HCT116 (cell line): ENCODE results near the gene USP31. TPM values are rescaled to one million over a fixed set of nuclear protein-coding genes. Genes with fewer than 3 reads are reported as not detected.

Experiments
- ATAC-seq: fragments of 200-7000 bp; cut with Tn5 transposase; 2 replicates; pipeline ENCODE4 v1.9.1; 2020; ENCODE audit warnings: mild to moderate bottlenecking, moderate library complexity
- BruUV-seq: library from RNA; stranded (reverse); fragments of 400-500 nt; replicated peaks from 2 replicates; lab custom pipeline; 2021; lab: Mats Ljungman, UMichigan
- CTCF ChIA-PET: fragments of 300-600 bp; sonication (Branson Sonifier 250); formaldehyde crosslinking; loops from one replicate; lab custom pipeline; 2021; ENCODE audit warnings: antibody characterized with exemption; lab: Charles Lee
- POLR2A ChIA-PET: fragments of 300-600, 350-600 bp; sonication (Branson Sonifier 250); formaldehyde crosslinking; loops from one replicate; lab custom pipeline; 2021; ENCODE audit warnings: antibody characterized with exemption; lab: Charles Lee
- RAD21 ChIA-PET, 2 experiments: fragments of 300-600 bp; sonication (Branson Sonifier 250); formaldehyde crosslinking; loops; one replicate each; lab custom pipeline; 2023; ENCODE audit warnings: low total read pairs in 2 of 2; ENCODE audit not compliant: uncharacterized antibody in 2 of 2, unreplicated experiment in 2 of 2, low non-redundant PET in 1 of 2; lab: Charles Lee
- DNase-seq: peaks from one replicate; pipeline ENCODE4 v3.0.0-alpha.2; 2010; ENCODE audit warnings: low read depth, low spot score
- H2AFZ ChIP-seq: fragments of 200-600 bp; shearing (Covaris generic), sonication (generic); 2 replicates; pipeline ENCODE4 v1.6.1; 2017; ENCODE audit warnings: low read depth, mixed run types, mixed read lengths, antibody characterized with exemption, low read length; ENCODE audit not compliant: poor library complexity, severe bottlenecking
- H3K27ac ChIP-seq: 2 replicates; pipeline ENCODE4 v1.5.1; 2012; ENCODE audit warnings: low read depth, low read length
- H3K27me3 ChIP-seq: fragments of 200-600 bp; sonication (generic); 2 replicates; pipeline ENCODE4 v1.6.1; 2016; ENCODE audit warnings: mixed run types, low read length, mixed read lengths; ENCODE audit not compliant: insufficient read depth
- H3K36me3 ChIP-seq, 2 experiments: fragments of 200-500 bp in 1 of 2; fragments of 200-600 bp in 1 of 2; sonication (Bioruptor generic) in 1 of 2; sonication (generic) in 1 of 2; 2 replicates each; pipeline versions ENCODE4 v1.5.1 to v1.6.1; 2014 to 2016; ENCODE audit warnings: low read length in 2 of 2, inconsistent platforms in 1 of 2, mixed read lengths in 1 of 2, mixed run types in 1 of 2; ENCODE audit not compliant: insufficient read depth in 2 of 2, control insufficient read depth in 1 of 2
- H3K4me1 ChIP-seq, 2 experiments: fragments of 200-600 bp in 1 of 2; sonication (generic) in 1 of 2; 2 replicates each; pipeline versions ENCODE4 v1.5.1 to v1.6.1; 2012 to 2017; ENCODE audit warnings: low read length in 2 of 2, inconsistent platforms in 1 of 2, mild to moderate bottlenecking in 1 of 2, mixed read lengths in 1 of 2, mixed run types in 1 of 2, moderate library complexity in 1 of 2; ENCODE audit not compliant: insufficient read depth in 2 of 2, control insufficient read depth in 1 of 2
- H3K4me2 ChIP-seq: fragments of 200-600 bp; sonication (generic); 2 replicates; pipeline ENCODE4 v1.6.1; 2017; ENCODE audit warnings: mixed run types, low read length, mixed read lengths
- H3K4me3 ChIP-seq, 2 experiments: fragments of 200-600 bp in 1 of 2; sonication (generic) in 1 of 2; replicated peaks in 1 of 2; 2 replicates each; pipeline ENCODE4 v1.5.1; 2011 to 2016; ENCODE audit warnings: low read length in 2 of 2, control low read depth in 1 of 2, low read depth in 1 of 2, mild to moderate bottlenecking in 1 of 2, mixed read lengths in 1 of 2, mixed run types in 1 of 2
- H3K79me2 ChIP-seq: fragments of 200-600 bp; sonication (generic); 2 replicates; pipeline ENCODE4 v1.6.1; 2017; ENCODE audit warnings: mild to moderate bottlenecking, mixed run types, low read length, moderate library complexity, mixed read lengths; ENCODE audit not compliant: insufficient read depth
- H3K9ac ChIP-seq: fragments of 200-600 bp; sonication (generic); 2 replicates; pipeline ENCODE4 v1.6.1; 2016; ENCODE audit warnings: low read length, mixed read lengths
- H3K9me2 ChIP-seq: fragments of 200-600 bp; sonication (generic), shearing (Covaris generic); 2 replicates; pipeline ENCODE4 v1.6.1; 2017; ENCODE audit warnings: mixed run types, mild to moderate bottlenecking, moderate library complexity; ENCODE audit not compliant: insufficient read depth
- H3K9me3 ChIP-seq, 2 experiments: fragments of 200-500 bp in 1 of 2; fragments of 200-600 bp in 1 of 2; sonication (Bioruptor generic) in 1 of 2; sonication (generic) in 1 of 2; 2 replicates each; pipeline ENCODE4 v1.6.1; 2014 to 2017; ENCODE audit warnings: low read length in 2 of 2, mixed read lengths in 2 of 2, inconsistent platforms in 1 of 2, low read depth in 1 of 2, mild to moderate bottlenecking in 1 of 2, mixed run types in 1 of 2, moderate library complexity in 1 of 2; ENCODE audit not compliant: control insufficient read depth in 1 of 2, insufficient read depth in 1 of 2
- H4K20me1 ChIP-seq: fragments of 200-600 bp; sonication (generic), shearing (Covaris generic); 2 replicates; pipeline ENCODE4 v1.6.1; 2017; ENCODE audit warnings: mixed run types, mild to moderate bottlenecking, moderate library complexity; ENCODE audit not compliant: insufficient read depth
- ATF3 ChIP-seq: IDR thresholded peaks from 2 replicates; pipeline ENCODE4 v1.6.1; 2012
- CBX3 ChIP-seq: IDR thresholded peaks from 2 replicates; pipeline ENCODE4 v1.6.1; 2012; ENCODE audit warnings: low read depth
- CEBPB ChIP-seq: IDR thresholded peaks from 2 replicates; pipeline ENCODE4 v1.6.1; 2012; ENCODE audit warnings: low read depth
- CTCF ChIP-seq, 3 experiments: fragments of 200-600 bp in 1 of 3; sonication (generic) in 1 of 3; IDR thresholded peaks in 2 of 3; conservative IDR thresholded peaks in 1 of 3; 2 replicates each; pipeline ENCODE4 v1.5.1; 2012 to 2017; ENCODE audit warnings: low read depth in 2 of 3, low read length in 2 of 3, antibody characterized with exemption in 1 of 3, borderline replicate concordance in 1 of 3, control low read depth in 1 of 3, mild to moderate bottlenecking in 1 of 3, mixed read lengths in 1 of 3, mixed run types in 1 of 3, moderate library complexity in 1 of 3; ENCODE audit not compliant: insufficient read depth in 1 of 3
- EGR1 ChIP-seq: IDR thresholded peaks from 2 replicates; pipeline ENCODE4 v1.6.1; 2012; ENCODE audit warnings: low read depth
- EZH2 ChIP-seq: fragments of 200-600 bp; sonication (generic); IDR thresholded peaks from 2 replicates; pipeline ENCODE4 v1.6.1; 2017; ENCODE audit warnings: antibody characterized with exemption, mixed run types
- EZH2phosphoT487 ChIP-seq: fragments of 200-600 bp; IDR thresholded peaks from 2 replicates; pipeline ENCODE4 v1.6.1; 2018; ENCODE audit warnings: antibody characterized with exemption, borderline replicate concordance
- FOSL1 ChIP-seq: IDR thresholded peaks from 2 replicates; pipeline ENCODE4 v1.6.1; 2012; ENCODE audit warnings: low read depth
- JUND ChIP-seq: IDR thresholded peaks from 2 replicates; pipeline ENCODE4 v1.6.1; 2012
- MAX ChIP-seq: IDR thresholded peaks from 2 replicates; pipeline ENCODE4 v1.6.1; 2012
- POLR2A ChIP-seq: IDR thresholded peaks from 2 replicates; pipeline ENCODE4 v1.7.0; 2011; ENCODE audit warnings: borderline replicate concordance; ENCODE audit not compliant: insufficient read depth, insufficient read length; ENCODE audit errors: extremely low read depth
- RAD21 ChIP-seq: IDR thresholded peaks from 2 replicates; pipeline ENCODE4 v1.6.1; 2012; ENCODE audit warnings: low read depth, mild to moderate bottlenecking
- SRF ChIP-seq: IDR thresholded peaks from 2 replicates; pipeline ENCODE4 v1.6.1; 2012; ENCODE audit warnings: low read depth
- TCF7L2 ChIP-seq: IDR thresholded peaks from 2 replicates; pipeline ENCODE4 v1.7.0; 2011; ENCODE audit warnings: borderline replicate concordance, inconsistent platforms; ENCODE audit not compliant: insufficient read depth, insufficient read length; ENCODE audit errors: extremely low read depth
- YY1 ChIP-seq: IDR thresholded peaks from 2 replicates; pipeline ENCODE4 v1.6.1; 2011; ENCODE audit warnings: low read length, low read depth, moderate library complexity, mild to moderate bottlenecking; ENCODE audit not compliant: insufficient replicate concordance; ENCODE audit errors: extremely low read depth
- ZBTB33 ChIP-seq: IDR thresholded peaks from 2 replicates; pipeline ENCODE4 v1.6.1; 2011; ENCODE audit warnings: mild to moderate bottlenecking, low read length, moderate library complexity; ENCODE audit not compliant: insufficient replicate concordance; ENCODE audit errors: extremely low read depth
- ZFX ChIP-seq: fragments of 450-650 bp; IDR thresholded peaks from 2 replicates; pipeline ENCODE4 v1.6.1; 2017
- ZNF274 ChIP-seq: fragments of 200-500 bp; sonication (Bioruptor generic); IDR thresholded peaks from 2 replicates; pipeline ENCODE4 v1.6.1; 2014; ENCODE audit warnings: mild to moderate bottlenecking, low read depth, low read length, inconsistent platforms
- intact Hi-C: fragments of 100-400 bp; cut with micrococcal nuclease; formaldehyde crosslinking; loops from 2 replicates; pipeline ENCODE4 v1.10.0; 2022
- total RNA-seq: library from RNA; stranded (reverse); gene quantifications from one replicate; pipeline ENCODE4 v1.2.1, GENCODE V29; 2021; ENCODE audit not compliant: unreplicated experiment

Gene USP31
- total RNA-seq, 1 experiment from 2014 or later, result 12.2 TPM

- RAD21 ChIA-PET, result no interaction called here
- no peak for ATAC-seq
- Histone ChIP-seq H3K9me2 (no peaks in the 10 kb centered on the region), H3K36me3 (no peaks in the 10 kb centered on the region), H3K27ac (no peak overlapping the region), H3K27me3 (peaks cover 45% of the 10 kb centered on the region; the same call in 1 of the 2 replicates), H3K9ac (no peak overlapping the region), H3K4me3 (no peak overlapping the region), H2AFZ (no peak overlapping the region), H3K4me1 (no peaks in the 10 kb centered on the region), H3K4me2 (no peak overlapping the region), H3K9me3 (no peaks in the 10 kb centered on the region), H4K20me1 (no peaks in the 10 kb centered on the region), H3K79me2 (no peaks in the 10 kb centered on the region)
- intact Hi-C loops, result no loop called here
- TF ChIP-seq RAD21, result no peak
- TF ChIP-seq POLR2A, result no peak
- DNase-seq, result no peak
- no TSS peak for BruUV-seq
- CTCF ChIA-PET, result no interaction called here
- POLR2A ChIA-PET, result no interaction called here
These were observed 39.7 kb upstream of the USP31 start for GRCh38 chr16:23188911-23189310.

- Histone ChIP-seq H3K27ac (no peak overlapping the region), H3K4me3 (no peak overlapping the region), H2AFZ (no peak overlapping the region), H3K4me2 (no peak overlapping the region), H3K9me2 (no peaks in the 10 kb centered on the region), H3K9me3 (no peaks in the 10 kb centered on the region), H3K9ac (no peak overlapping the region), H3K27me3 (peaks cover 34% of the 10 kb centered on the region; the same call in 1 of the 2 replicates), H3K4me1 (no peaks in the 10 kb centered on the region), H3K79me2 (no peaks in the 10 kb centered on the region), H3K36me3 (no peaks in the 10 kb centered on the region), H4K20me1 (no peaks in the 10 kb centered on the region)
- DNase-seq (no peak), ATAC-seq (no peak)
- intact Hi-C loops, result no loop called here
- no TSS peak for BruUV-seq
- CTCF ChIA-PET, result interaction anchor here (1.5 kb wide), 1 partner anchor 248 kb away, joined by 8 read pairs; no protein-coding TSS in a partner anchor
- RAD21 ChIA-PET, result no interaction called here
- POLR2A ChIA-PET, result no interaction called here
- no peak for TF ChIP-seq EZH2phosphoT487
- TF ChIP-seq FOSL1, result no peak
- TF ChIP-seq RAD21, result no peak
- no peak for TF ChIP-seq JUND
- TF ChIP-seq EGR1, result no peak
- TF ChIP-seq TCF7L2, result no peak
- no peak for TF ChIP-seq CBX3
- no peak for TF ChIP-seq EZH2
- no peak for TF ChIP-seq CTCF (IDR thresholded peaks at IDR 0.05 in 2 of 3, conservative IDR thresholded peaks at IDR 0.05 in 1 of 3; ENCODE audit: borderline replicate concordance in 1 of 3, insufficient read depth in 1 of 3, low read depth in 2 of 3, low read length in 2 of 3)
- TF ChIP-seq ZNF274, result no peak
- TF ChIP-seq CEBPB, result no peak
- no peak for TF ChIP-seq ZFX
- no peak for TF ChIP-seq ATF3
- TF ChIP-seq POLR2A, result no peak
- TF ChIP-seq SRF, result no peak
- no peak for TF ChIP-seq ZBTB33
- TF ChIP-seq MAX, result no peak
- TF ChIP-seq YY1, result no peak
These were observed 38.1 kb upstream of the USP31 start for GRCh38 chr16:23187341-23187740.
